ENCODE measurements around the gene AFF2. TPM values are rescaled to one million over a fixed set of nuclear protein-coding genes. Genes with fewer than 3 reads are reported as not detected.

Gene AFF2
- total RNA-seq, 2 donors from 2014 or later: 0.89 to 3.2 TPM

DNA sequence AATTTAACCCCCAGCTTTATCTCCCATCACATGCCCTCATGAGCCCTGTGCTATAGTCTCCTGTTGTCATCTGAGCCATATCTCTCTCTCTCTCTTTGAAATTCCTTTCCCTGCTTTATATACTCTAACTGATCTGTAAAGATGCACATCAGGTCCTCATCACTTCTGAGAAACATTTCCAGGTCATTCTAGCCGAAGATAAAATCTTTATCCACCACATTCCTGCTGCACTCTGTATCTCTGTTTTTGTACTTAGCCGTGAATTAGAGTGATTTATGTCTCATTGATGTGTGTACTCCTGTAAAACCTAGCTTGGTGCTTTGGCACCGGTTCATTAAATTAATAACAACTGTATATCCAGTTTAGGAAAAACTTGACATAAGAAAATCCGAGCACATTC lies 113.2 kb downstream of the AFF2 start:
- Histone ChIP-seq H3K9me3 (no peaks in the 10 kb centered on the region), H3K27me3 (no peaks in the 10 kb centered on the region), H3K27ac (no peak overlapping the region), H3K4me1 (no peaks in the 10 kb centered on the region), H3K4me3 (no peak overlapping the region), H3K36me3 (no peaks in the 10 kb centered on the region)
- no peak for DNase-seq (ENCODE audit: low spot score)
- TF ChIP-seq, protein P1, sequence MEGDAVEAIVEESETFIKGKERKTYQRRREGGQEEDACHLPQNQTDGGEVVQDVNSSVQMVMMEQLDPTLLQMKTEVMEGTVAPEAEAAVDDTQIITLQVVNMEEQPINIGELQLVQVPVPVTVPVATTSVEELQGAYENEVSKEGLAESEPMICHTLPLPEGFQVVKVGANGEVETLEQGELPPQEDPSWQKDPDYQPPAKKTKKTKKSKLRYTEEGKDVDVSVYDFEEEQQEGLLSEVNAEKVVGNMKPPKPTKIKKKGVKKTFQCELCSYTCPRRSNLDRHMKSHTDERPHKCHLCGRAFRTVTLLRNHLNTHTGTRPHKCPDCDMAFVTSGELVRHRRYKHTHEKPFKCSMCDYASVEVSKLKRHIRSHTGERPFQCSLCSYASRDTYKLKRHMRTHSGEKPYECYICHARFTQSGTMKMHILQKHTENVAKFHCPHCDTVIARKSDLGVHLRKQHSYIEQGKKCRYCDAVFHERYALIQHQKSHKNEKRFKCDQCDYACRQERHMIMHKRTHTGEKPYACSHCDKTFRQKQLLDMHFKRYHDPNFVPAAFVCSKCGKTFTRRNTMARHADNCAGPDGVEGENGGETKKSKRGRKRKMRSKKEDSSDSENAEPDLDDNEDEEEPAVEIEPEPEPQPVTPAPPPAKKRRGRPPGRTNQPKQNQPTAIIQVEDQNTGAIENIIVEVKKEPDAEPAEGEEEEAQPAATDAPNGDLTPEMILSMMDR (IDR thresholded peaks at IDR 0.05): no peak

DNA sequence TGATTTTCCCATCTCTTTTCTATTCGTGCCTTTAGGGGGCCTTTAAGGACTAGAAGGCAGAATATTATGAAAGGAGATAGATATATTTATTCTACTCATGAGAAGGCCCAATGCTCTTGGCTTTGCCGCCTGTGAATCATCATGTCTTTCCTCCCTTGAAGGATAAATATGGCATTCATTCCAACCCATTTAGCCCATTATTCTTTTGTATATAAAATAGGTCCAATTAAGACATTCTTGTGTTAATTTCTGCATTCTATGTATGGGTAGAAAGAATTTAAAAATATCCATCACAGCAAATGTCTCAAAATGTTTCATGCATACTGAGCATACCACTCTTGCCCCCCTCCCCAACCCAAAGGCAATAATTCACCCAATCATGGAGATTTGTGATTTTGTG lies 115.1 kb downstream of the AFF2 start:
- H3K27ac ChIP-seq: no peak overlapping the region
- H3K9me3 ChIP-seq: no peaks in the 10 kb centered on the region
- no peaks in the 10 kb centered on the region for H3K27me3 ChIP-seq
- TF ChIP-seq, protein P1 (IDR thresholded peaks at IDR 0.05): no peak
- H3K36me3 ChIP-seq: no peaks in the 10 kb centered on the region
- no peaks in the 10 kb centered on the region for H3K4me1 ChIP-seq
- H3K4me3 ChIP-seq: no peak overlapping the region
- DNase-seq (ENCODE audit: low spot score): no peak

DNA sequence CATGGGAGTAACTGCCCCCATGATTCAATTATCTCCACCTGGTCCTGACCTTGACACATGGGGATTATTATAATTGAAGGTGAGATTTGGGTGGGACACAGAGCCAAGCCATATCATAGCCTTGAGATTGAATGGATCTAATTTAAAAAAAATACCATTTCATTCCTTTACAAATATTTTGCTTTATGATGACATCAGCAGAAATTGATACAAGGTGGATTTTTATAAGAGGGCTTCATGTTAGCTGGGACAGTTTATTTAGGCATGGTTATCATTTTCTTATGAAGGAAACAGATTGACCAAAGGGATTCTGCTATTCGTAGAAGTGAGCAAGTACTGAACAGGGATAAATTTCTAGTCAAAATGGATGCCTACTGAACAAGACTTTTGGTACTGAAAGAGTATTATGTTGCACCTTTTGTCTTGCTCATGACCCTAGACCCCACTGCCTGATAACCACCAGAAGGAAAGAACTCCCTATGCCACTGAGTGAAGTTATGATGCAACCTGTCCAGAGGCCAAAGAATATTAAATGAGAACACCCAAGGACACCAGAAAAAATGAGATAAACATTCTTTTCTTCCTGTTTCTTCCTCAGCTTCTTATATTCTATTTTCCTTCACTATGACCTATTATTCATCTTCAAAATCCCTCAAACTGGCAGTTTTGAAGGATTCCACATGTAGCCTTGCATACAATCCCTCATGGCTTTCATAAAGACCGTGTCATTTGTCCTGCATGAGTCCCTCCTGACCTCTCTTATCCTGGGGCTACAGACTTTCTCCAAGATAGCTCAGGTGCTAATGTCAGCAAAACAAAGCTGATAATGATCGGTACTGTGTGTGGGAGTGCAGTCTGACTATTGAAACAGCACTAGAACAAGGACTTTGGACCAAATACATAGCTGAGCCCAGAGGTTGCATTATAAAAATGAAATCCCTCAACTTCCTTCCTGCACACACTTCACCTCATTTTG lies 118.3 kb downstream of the AFF2 start:
- no peaks in the 10 kb centered on the region for H3K4me1 ChIP-seq
- no peak overlapping the region for H3K27ac ChIP-seq
- no peaks in the 10 kb centered on the region for H3K36me3 ChIP-seq
- H3K4me3 ChIP-seq: no peak overlapping the region
- DNase-seq (ENCODE audit: low spot score): no peak
- no peaks in the 10 kb centered on the region for H3K9me3 ChIP-seq
- TF ChIP-seq, protein P1 (IDR thresholded peaks at IDR 0.05): no peak
- H3K27me3 ChIP-seq: no peaks in the 10 kb centered on the region

DNA sequence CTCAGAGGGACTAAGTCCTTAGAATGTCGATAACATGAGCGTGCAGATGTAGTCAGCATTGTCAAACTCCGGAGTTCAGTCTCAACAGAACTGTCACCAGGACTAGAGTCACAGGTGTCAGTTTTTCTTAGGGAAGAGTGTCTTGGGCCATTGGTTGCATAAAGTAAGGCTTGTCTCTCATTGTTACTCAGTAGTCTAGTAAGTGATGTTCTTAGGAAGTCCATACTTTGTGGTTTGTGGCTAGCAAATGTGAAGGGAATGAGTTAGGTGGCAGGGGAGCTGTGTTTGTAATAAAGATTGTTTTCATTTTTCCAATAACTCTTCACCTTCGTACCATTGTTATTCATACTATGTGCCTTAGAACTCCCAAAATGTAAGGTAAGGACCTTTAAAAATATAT lies 119.6 kb downstream of the AFF2 start:
- TF ChIP-seq, protein P1 (IDR thresholded peaks at IDR 0.05): no peak
- no peaks in the 10 kb centered on the region for H3K4me1 ChIP-seq
- DNase-seq (ENCODE audit: low spot score): no peak
- no peaks in the 10 kb centered on the region for H3K9me3 ChIP-seq
- no peaks in the 10 kb centered on the region for H3K27me3 ChIP-seq
- H3K4me3 ChIP-seq: no peak overlapping the region
- H3K27ac ChIP-seq: no peak overlapping the region
- no peaks in the 10 kb centered on the region for H3K36me3 ChIP-seq

DNA sequence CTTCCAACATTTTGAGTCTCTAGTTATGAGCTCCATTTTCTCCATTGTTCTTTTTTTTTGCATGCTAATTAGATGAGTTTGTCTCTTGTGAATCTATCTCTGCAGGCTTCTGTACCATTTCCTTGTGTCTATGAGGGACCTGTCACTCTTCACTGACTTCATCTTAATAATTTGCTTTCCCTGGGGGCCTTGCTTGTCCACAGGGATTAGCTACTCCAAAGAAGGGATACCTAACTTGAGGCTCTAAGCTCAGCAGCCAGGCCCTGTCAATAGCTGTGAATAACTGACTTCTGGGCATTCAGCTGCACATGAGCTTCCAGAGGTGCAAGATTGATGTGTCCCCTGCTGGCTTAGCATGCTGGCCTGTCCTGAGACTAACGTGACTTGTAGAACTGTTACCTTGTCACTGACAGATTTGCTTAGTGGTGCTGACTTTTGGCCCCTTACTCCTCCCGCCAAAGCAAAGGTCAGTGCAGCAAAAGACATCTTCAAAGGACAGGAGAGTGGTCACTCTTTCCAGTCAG lies 124.6 kb downstream of the AFF2 start:
- H3K36me3 ChIP-seq: no peaks in the 10 kb centered on the region
- no peaks in the 10 kb centered on the region for H3K4me1 ChIP-seq
- DNase-seq (ENCODE audit: low spot score): no peak
- H3K27ac ChIP-seq: no peak overlapping the region
- no peaks in the 10 kb centered on the region for H3K27me3 ChIP-seq
- no peak overlapping the region for H3K4me3 ChIP-seq
- TF ChIP-seq, protein P1 (IDR thresholded peaks at IDR 0.05): no peak
- no peaks in the 10 kb centered on the region for H3K9me3 ChIP-seq

Data from right atrium auricular region (tissue), 2 donors.